DND-41 (cell line): ENCODE results near the gene PHC2.

Experiments used
- ATAC-seq: fragments of 200-7000 bp; cut with Tn5 transposase; 3 replicates; pipeline ENCODE4 v1.9.1; 2021; ENCODE audit warnings: low read depth; ENCODE audit not compliant: insufficient read depth
- DNase-seq: peaks from one replicate; pipeline ENCODE4 v3.0.0-alpha.2; 2020
- H2AFZ ChIP-seq: 2 replicates; pipeline ENCODE4 v1.6.0; 2012; ENCODE audit warnings: low read depth, low read length
- H3K27ac ChIP-seq: 2 replicates; pipeline ENCODE4 v1.5.1; 2012; ENCODE audit warnings: low read length, inconsistent platforms
- H3K27me3 ChIP-seq: fragments of 200-600 bp; sonication (generic); 2 replicates; pipeline ENCODE4 v1.6.0; 2012; ENCODE audit warnings: low read length, mild to moderate bottlenecking, inconsistent platforms; ENCODE audit not compliant: insufficient read depth, poor library complexity
- H3K36me3 ChIP-seq: 2 replicates; pipeline ENCODE4 v1.5.1; 2012; ENCODE audit warnings: low read length, inconsistent platforms; ENCODE audit not compliant: insufficient read depth
- H3K4me1 ChIP-seq: 2 replicates; pipeline ENCODE4 v1.5.1; 2012; ENCODE audit warnings: mild to moderate bottlenecking, low read length; ENCODE audit not compliant: insufficient read depth
- H3K4me2 ChIP-seq: 2 replicates; pipeline ENCODE4 v1.6.0; 2012; ENCODE audit warnings: mild to moderate bottlenecking, moderate library complexity, low read length, inconsistent platforms; ENCODE audit not compliant: insufficient read depth
- H3K4me3 ChIP-seq, 2 experiments: fragments of 200-600 bp in 1 of 2; shearing (Covaris generic) in 1 of 2; 2 replicates each; pipeline ENCODE4 v1.5.1; 2012 to 2016; ENCODE audit warnings: inconsistent platforms in 2 of 2, low read length in 2 of 2, mild to moderate bottlenecking in 2 of 2, low read depth in 1 of 2, moderate library complexity in 1 of 2
- H3K79me2 ChIP-seq: 2 replicates; pipeline ENCODE4 v1.6.0; 2012; ENCODE audit warnings: low read length, inconsistent platforms; ENCODE audit not compliant: insufficient read depth
- H3K9ac ChIP-seq: 2 replicates; pipeline ENCODE4 v1.6.0; 2012; ENCODE audit warnings: low read depth, mild to moderate bottlenecking, inconsistent platforms, low read length, moderate library complexity
- H3K9me3 ChIP-seq: 2 replicates; pipeline ENCODE4 v1.5.1; 2012; ENCODE audit warnings: low read length, moderate library complexity, mild to moderate bottlenecking, inconsistent platforms; ENCODE audit not compliant: insufficient read depth, severe bottlenecking
- H4K20me1 ChIP-seq: 2 replicates; pipeline ENCODE4 v1.6.0; 2012; ENCODE audit warnings: low read length; ENCODE audit not compliant: insufficient read depth
- EZH2 ChIP-seq: IDR thresholded peaks from 3 replicates; pipeline ENCODE4 v1.6.1; 2012; ENCODE audit warnings: borderline replicate concordance, low read depth, mild to moderate bottlenecking, moderate library complexity, low read length, inconsistent platforms; ENCODE audit not compliant: severe bottlenecking
- TF ChIP-seq, protein P1 (sequence below): IDR thresholded peaks from 2 replicates; pipeline ENCODE4 v1.5.1; 2012; ENCODE audit warnings: borderline replicate concordance, low read length, moderate library complexity, mild to moderate bottlenecking; ENCODE audit not compliant: poor library complexity, severe bottlenecking; ENCODE audit errors: extremely low read depth

PHC2 gene

DNA sequence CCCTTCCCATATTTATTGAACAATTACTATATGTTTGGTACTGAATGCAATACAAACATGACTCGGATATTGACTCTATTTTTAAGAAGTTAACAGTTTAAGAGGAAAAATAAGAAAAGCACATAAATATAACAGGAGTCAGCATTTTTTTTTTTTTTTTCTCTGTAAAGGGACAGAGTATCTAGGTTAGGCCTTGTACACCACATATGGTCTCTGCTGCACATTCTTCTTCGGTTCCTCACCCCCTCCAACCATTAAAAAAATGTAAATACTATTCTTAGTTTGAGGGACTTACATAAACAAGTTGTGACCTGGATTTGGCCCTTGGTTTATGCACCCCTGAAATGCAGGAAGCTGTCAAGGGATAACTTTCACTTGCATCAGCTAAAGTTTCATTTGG lies 40.4 kb downstream of the PHC2 start:
- no peak overlapping the region for H3K9ac ChIP-seq

DNA sequence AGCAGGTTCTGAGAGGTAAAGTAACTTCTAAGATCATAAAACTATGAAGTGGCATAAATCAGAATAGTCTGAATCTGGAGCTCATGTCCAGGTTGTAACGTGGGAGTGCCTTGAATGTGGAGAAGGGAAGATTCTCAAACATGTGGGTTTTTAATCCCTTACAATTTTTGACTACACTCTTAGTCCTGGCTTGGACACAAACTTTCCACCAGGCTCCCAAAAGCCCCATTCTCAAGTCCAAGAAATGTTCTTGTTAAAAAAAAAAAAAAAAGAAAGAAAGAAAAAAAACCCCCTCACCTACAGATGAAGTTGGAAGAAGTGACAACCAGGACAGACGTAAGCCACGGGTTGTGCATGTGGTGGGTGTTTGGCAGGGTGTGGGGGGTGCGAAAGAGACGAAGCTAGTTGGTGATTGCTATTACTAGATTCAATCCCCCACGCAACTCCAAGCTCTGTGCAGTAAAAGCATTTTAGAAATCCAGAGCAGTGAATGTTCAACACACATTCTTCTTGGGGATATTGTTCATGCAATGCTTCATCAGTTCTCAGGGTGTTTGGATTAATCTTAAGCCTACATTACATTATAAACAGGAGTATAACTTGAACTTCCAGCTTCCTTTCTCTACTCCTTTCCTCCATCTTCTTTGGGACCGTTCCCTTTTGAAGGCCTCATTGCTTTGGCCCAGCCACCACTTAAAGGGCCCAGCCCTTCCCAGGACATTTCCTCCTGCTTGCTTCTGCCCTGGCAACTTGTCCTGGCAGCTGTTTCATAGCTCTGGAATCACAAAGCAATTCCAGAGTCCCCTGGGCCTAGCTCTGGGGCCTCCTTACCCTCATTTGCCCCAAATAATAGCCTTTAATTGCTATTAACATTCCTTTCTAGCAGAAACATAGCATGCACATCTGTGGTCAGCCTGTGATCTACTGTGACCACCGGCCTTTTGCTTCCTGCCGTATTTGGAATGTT lies 41.8 kb downstream of the PHC2 start:
- TF ChIP-seq, protein P1, sequence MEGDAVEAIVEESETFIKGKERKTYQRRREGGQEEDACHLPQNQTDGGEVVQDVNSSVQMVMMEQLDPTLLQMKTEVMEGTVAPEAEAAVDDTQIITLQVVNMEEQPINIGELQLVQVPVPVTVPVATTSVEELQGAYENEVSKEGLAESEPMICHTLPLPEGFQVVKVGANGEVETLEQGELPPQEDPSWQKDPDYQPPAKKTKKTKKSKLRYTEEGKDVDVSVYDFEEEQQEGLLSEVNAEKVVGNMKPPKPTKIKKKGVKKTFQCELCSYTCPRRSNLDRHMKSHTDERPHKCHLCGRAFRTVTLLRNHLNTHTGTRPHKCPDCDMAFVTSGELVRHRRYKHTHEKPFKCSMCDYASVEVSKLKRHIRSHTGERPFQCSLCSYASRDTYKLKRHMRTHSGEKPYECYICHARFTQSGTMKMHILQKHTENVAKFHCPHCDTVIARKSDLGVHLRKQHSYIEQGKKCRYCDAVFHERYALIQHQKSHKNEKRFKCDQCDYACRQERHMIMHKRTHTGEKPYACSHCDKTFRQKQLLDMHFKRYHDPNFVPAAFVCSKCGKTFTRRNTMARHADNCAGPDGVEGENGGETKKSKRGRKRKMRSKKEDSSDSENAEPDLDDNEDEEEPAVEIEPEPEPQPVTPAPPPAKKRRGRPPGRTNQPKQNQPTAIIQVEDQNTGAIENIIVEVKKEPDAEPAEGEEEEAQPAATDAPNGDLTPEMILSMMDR, result no peak
- TF ChIP-seq EZH2, result no peak
- peaks cover 24% of the 10 kb centered on the region for H3K27me3 ChIP-seq
- H3K36me3 ChIP-seq, result no peaks in the 10 kb centered on the region
- no peaks in the 10 kb centered on the region for H3K79me2 ChIP-seq
- DNase-seq (no peak), ATAC-seq (no peak)
- no peak overlapping the region for H3K27ac ChIP-seq
- H3K9me3 ChIP-seq, result no peaks in the 10 kb centered on the region
- no peaks in the 10 kb centered on the region; the same call in 1 of the 2 replicates for H4K20me1 ChIP-seq
- H3K4me3 ChIP-seq, result no peak overlapping the region
- no peak overlapping the region for H3K4me2 ChIP-seq
- H2AFZ ChIP-seq, result no peak overlapping the region
- H3K9ac ChIP-seq, result no peak overlapping the region
- H3K4me1 ChIP-seq, result no peaks in the 10 kb centered on the region

More for the DNA sequence above, 40.4 kb downstream of the PHC2 start:
- no peak overlapping the region for H3K4me2 ChIP-seq
- H3K27me3 ChIP-seq, result peaks cover 21% of the 10 kb centered on the region
- H3K4me3 ChIP-seq, result no peak overlapping the region
- H2AFZ ChIP-seq, result no peak overlapping the region
- no peaks in the 10 kb centered on the region; the same call in 1 of the 2 replicates for H4K20me1 ChIP-seq
- no peaks in the 10 kb centered on the region for H3K36me3 ChIP-seq
- TF ChIP-seq EZH2, result no peak
- TF ChIP-seq, protein P1, result no peak
- H3K79me2 ChIP-seq, result no peaks in the 10 kb centered on the region
- H3K4me1 ChIP-seq, result no peaks in the 10 kb centered on the region
- no peaks in the 10 kb centered on the region for H3K9me3 ChIP-seq
- DNase-seq (no peak), ATAC-seq (no peak)
- H3K27ac ChIP-seq, result no peak overlapping the region

DNA sequence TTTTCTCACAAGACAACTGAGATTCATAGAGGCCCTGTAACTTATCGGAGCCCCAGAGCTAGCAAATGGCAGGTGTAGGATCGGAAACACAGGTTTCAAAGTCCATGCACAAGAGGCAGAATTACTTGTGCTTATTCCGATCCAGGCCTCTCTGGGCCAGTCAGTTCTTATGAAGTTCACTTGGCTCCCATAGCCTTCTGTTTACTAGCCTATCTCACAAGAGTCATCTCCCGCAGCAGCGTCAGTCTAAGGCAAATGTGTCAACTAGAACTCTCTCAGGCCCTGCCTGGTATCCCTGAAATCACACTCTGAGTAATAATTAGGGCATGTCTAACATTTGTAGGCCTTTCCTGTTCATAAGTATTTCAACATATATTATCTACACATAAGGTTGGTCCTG lies 43.3 kb downstream of the PHC2 start:
- Histone ChIP-seq H3K4me1 (no peaks in the 10 kb centered on the region), H3K27me3 (peaks cover 32% of the 10 kb centered on the region), H3K4me2 (no peak overlapping the region), H2AFZ (no peak overlapping the region), H3K27ac (no peak overlapping the region), H3K9me3 (no peaks in the 10 kb centered on the region), H4K20me1 (no peaks in the 10 kb centered on the region; the same call in 1 of the 2 replicates), H3K79me2 (no peaks in the 10 kb centered on the region), H3K4me3 (no peak overlapping the region), H3K36me3 (no peaks in the 10 kb centered on the region), H3K9ac (no peak overlapping the region)
- ATAC-seq (no peak), DNase-seq (no peak)
- TF ChIP-seq, protein P1, result no peak
- TF ChIP-seq EZH2, result no peak
